Right renal cortex interstitium (tissue), 3 donors: ENCODE results near the gene IMMP2L. TPM values are rescaled to one million over a fixed set of nuclear protein-coding genes. Genes with fewer than 3 reads are reported as not detected.
"Not testable (repeated sequence)": the region's sequence is repeated elsewhere in the genome, so short reads cannot be mapped to it uniquely, and the experiment has no call there.

Experiments
- DNase-seq, 3 donors: peaks; one replicate each; pipeline ENCODE4 v3.0.0-alpha.2; 2013; ENCODE audit warnings: low read depth in 3 of 3, low spot score in 2 of 3
- polyA plus RNA-seq, 3 donors: library from polyadenylated mRNA; unstranded; fragments of 120-200 nt; gene quantifications; one replicate each; pipeline ENCODE4 v1.2.1, GENCODE V29; 2013; ENCODE audit not compliant: insufficient read length in 3 of 3

The IMMP2L gene
- polyA plus RNA-seq, 3 donors, result 34.9 to 48.2 (median 45.7) TPM

GRCh38 chr7:111092406-111093236 is 469.7 kb downstream of the IMMP2L start:
- no peak for DNase-seq

- DNase-seq, result no peak
Measured at GRCh38 chr7:111091593-111092358, 470.5 kb downstream of the IMMP2L start.

DNA sequence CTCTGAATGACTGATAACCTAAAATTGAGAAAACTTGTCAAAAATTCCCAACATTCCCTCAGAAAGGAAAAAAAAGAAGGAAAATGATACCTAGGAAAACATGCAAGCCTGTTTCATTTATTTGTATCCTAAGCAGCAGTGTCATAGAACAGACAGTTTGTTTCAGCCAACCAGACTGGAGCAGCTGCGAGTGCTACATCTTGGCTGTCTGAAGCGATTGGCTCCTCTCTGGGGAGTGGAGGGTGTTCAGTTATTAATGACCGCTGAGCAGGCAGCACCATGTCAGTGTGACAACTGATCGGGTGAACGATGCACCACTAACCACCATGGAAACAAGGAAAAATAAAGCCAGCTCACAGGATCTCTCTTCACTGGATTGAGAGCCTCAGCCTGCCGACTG is 471.4 kb downstream of the IMMP2L start, which contains the start of gene LRRN3:
Gene LRRN3, plus strand, starts transcription at position 282 of the 400 bp plus-strand sequence. CDS start 31,646 bp downstream, outside the sequence.
- no peak for DNase-seq

- no peak for DNase-seq
Measured at GRCh38 chr7:111089822-111090426, 472.4 kb downstream of the IMMP2L start.

DNA sequence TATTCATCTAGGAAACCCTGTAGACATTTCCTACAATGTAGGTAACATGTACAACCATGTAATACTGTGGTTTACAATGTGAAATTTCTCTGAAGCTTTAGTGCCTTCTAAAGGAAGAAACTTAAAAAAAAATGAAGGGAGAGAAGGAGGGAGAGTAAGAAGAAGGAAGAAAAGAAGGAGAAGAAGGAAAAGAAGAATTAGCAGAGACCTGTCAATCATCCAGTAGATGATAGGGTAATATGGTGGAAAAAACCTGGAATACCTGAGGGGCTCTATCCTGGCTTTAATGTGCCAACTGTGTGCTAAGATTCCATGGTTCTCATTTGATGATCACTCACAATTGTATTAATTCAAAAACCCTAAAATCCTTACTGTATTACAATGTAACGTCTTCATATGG is 474.0 kb downstream of the IMMP2L start:
- DNase-seq, result no peak

- DNase-seq, result no peak
Measured at GRCh38 chr7:111086532-111086931, 475.8 kb downstream of the IMMP2L start.

GRCh38 chr7:111085356-111085755 is 476.9 kb downstream of the IMMP2L start:
- no peak for DNase-seq

DNA sequence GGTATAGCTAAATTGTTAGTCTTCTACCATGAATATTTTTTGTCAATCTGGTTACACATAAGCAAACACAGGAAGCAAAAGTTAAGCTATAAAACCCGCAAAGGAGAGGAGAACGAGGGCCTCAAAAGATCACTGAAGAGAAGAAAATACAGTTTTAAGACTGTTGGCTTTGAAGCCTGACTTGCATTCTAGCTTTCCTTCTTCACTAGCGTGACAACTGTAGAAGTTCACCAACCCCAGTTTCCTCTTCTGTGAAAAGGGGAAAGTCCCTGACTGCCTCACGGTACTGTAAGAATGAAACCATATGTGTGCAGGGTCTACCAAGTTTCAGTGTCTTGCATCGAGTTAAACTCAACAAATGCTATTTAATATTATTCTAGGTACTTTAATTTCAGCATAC is 478.9 kb downstream of the IMMP2L start:
- DNase-seq, result no peak

DNA sequence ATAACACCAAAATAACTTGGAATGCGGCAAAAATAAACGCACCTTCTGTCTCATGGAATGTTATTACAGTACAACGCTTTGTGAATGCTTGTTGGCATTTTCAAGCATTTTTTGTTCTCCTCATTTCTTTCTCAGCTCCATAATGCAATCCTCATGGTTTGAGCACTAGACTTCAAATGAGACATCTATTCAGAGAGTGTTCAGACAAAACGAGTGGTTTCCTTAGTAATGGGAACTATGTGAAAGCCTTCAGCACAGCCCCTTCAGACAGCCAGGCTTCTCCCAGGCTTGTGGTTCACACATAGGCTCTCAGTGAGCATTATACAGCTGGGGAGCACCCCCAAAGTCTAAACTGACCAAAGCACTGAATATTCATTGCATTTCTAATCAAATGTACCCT is 479.9 kb downstream of the IMMP2L start:
- no peak for DNase-seq

- no peak for DNase-seq
Measured at GRCh38 chr7:111081546-111082267, 480.6 kb downstream of the IMMP2L start.

DNA sequence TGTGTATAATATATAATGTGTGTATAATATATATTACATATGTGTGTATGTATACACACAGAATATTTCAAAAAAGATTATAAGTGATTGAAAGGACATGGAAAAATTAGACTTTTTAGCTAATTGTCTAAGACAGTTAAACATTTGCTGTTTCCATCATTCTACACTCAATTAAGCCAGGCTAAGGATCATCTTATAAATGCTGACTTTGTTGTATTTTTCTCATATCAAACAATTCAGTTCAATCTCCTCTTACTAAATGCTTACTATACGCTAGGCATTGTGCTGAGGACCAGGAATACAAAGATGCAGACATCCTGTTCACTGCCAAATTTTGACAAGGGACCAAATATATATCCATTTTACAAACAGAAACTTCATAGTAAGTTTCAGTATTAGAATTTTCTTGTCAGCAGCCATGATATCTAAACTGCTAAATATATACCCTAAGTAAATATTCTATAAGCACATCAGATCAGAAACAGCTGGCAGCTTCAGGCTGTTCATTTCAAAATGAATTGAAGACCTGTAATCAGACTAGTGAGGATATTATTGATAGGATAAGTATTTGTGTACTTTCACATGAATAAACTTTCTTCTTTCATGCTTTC is 481.7 kb downstream of the IMMP2L start:
- DNase-seq, result no peak

DNA sequence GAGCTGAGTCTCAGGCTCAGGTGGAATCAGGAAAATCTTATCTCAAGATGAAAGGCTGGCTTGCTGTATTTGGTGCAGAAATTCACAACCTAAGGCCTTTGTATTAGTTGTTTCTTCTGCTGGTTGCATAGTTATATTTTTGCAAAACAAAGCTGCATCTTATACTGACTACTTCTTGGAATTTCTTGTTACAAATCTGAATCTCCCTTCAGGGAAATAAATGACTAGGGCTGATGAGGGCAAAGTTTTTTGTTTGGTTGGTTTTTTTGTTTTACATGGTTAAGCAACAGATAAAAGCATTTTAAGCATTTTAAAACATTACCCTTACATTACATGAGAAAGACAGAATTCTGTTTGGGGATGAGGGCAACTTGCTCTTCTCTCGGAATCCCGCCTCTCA is 485.3 kb downstream of the IMMP2L start:
- DNase-seq, result no peak

DNA sequence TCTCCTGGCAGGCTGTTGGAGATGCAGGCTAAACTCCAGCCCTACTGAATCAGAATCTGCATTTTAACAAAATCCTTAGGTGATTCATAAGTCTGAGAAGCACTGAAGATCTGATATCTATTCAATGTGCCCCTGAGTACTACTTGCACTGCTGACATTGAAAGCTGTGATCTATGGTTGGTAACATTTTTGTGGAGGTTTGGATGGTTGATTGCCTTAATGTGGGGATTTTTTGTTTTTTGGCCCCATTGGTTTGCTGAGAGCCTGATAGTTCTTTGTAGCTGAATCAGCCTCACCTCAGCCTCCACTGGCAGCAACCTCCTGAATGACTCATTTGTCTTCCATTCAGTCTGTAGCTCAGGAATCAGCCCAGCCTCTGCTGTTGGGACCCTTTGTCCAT is 486.1 kb downstream of the IMMP2L start:
- DNase-seq, result no peak

- no peak for DNase-seq
Measured at GRCh38 chr7:111075498-111075897, 486.8 kb downstream of the IMMP2L start.

GRCh38 chr7:111074748-111075146 is 487.5 kb downstream of the IMMP2L start:
- no peak for DNase-seq

- DNase-seq, result no peak
Measured at GRCh38 chr7:111074071-111074747, 488.1 kb downstream of the IMMP2L start.

- not testable (repeated sequence) for DNase-seq
Measured at GRCh38 chr7:111072658-111073057, 489.6 kb downstream of the IMMP2L start.

DNA sequence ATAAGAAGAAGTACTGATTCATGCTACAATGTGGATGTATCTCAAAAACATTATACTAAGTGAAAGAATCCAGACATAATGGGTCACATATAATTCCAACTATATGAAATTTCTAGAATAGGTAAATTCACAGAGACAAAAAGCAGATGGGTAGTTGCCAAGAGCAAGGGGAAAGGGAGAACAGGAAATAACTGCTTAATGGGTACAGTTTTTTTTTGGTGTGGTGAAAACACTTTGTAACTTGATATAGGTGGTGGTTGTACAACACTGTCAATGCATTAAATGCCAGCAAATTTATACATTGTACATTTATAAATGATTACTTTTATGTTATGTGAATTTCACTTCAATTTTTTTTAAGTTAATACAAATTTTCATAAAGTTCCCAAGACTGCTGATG is 490.7 kb downstream of the IMMP2L start:
- DNase-seq, result no peak

DNA sequence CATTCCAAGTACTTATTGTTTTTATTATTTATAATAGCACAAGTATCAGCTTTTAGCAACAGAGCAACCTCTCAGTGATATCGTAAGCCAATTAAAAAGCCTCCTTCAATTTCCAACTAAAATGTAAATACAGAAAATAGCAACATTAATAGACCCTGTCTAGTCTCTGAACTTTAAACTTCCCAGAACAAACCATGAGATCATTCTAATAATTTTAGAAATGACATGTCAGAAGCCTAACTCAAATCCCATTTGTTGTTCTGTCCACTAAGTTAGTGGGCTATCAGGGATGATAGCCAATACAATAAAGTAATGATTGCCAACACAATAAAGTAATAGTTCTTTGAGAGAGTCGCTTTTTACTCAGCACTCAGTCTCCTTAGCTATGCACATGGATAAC is 493.7 kb downstream of the IMMP2L start:
- DNase-seq, result no peak

- no peak for DNase-seq
Measured at GRCh38 chr7:111067682-111068081, 494.6 kb downstream of the IMMP2L start.
